Epithelial cell of prostate (primary cell): ENCODE results near the gene TMEM184B.
A peak's percentile ranks its signal among the peaks of the same experiment; 100 is the strongest.

Experiments used
- DNase-seq: peaks from one replicate; pipeline ENCODE4 v3.0.0-alpha.2; 2011; ENCODE audit warnings: low read depth, low spot score
- H3K27ac ChIP-seq: fragments of 450-650 bp; 2 replicates; pipeline ENCODE4 v1.5.1; 2017; ENCODE audit warnings: mild to moderate bottlenecking

The TMEM184B gene

GRCh38 chr22:38286915-38287669 is 14.3 kb upstream of the TMEM184B start:
- no peak overlapping the region for H3K27ac ChIP-seq
- DNase-seq: no peak

- DNase-seq: no peak
- H3K27ac ChIP-seq: no peak overlapping the region
Observed at GRCh38 chr22:38285018-38285417, 12.2 kb upstream of the TMEM184B start.

- H3K27ac ChIP-seq: peak overlapping the region; percentile 65
- DNase-seq: no peak
Observed at GRCh38 chr22:38284042-38284402, 11.2 kb upstream of the TMEM184B start.

- DNase-seq: no peak
- H3K27ac ChIP-seq: peak overlapping the region; percentile 65
Observed at GRCh38 chr22:38282397-38282796, 9.6 kb upstream of the TMEM184B start.

- no peak overlapping the region for H3K27ac ChIP-seq
- DNase-seq: no peak
Observed at GRCh38 chr22:38276166-38276565, 3.4 kb upstream of the TMEM184B start.

- peak overlapping the region; percentile 68 for H3K27ac ChIP-seq
- DNase-seq: no peak
Observed at GRCh38 chr22:38273135-38273826, 471 bp upstream of the TMEM184B start.

- H3K27ac ChIP-seq: peak overlapping the region; percentile 68
- no peak for DNase-seq
Observed at GRCh38 chr22:38271927-38272372, 860 bp downstream of the TMEM184B start.

GRCh38 chr22:38271101-38271500 is 1.7 kb downstream of the TMEM184B start:
- H3K27ac ChIP-seq: no peak overlapping the region
- DNase-seq: no peak

- H3K27ac ChIP-seq: no peak overlapping the region
- DNase-seq: no peak
Observed at GRCh38 chr22:38270091-38270992, 2.5 kb downstream of the TMEM184B start.

GRCh38 chr22:38269466-38269865 is 3.3 kb downstream of the TMEM184B start:
- no peak for DNase-seq
- no peak overlapping the region for H3K27ac ChIP-seq

- no peak overlapping the region for H3K27ac ChIP-seq
- no peak for DNase-seq
Observed at GRCh38 chr22:38267086-38267485, 5.7 kb downstream of the TMEM184B start.

- no peak overlapping the region for H3K27ac ChIP-seq
Observed at GRCh38 chr22:38266120-38266519, 6.7 kb downstream of the TMEM184B start.

GRCh38 chr22:38264322-38264843 is 8.4 kb downstream of the TMEM184B start:
- H3K27ac ChIP-seq: no peak overlapping the region
- no peak for DNase-seq

More at GRCh38 chr22:38266120-38266519, 6.7 kb downstream of the TMEM184B start:
- DNase-seq: no peak

GRCh38 chr22:38262051-38262795 is 10.6 kb downstream of the TMEM184B start:
- H3K27ac ChIP-seq: no peak overlapping the region
- no peak for DNase-seq

- no peak for DNase-seq
Observed at GRCh38 chr22:38260761-38261681, 11.8 kb downstream of the TMEM184B start.

GRCh38 chr22:38259370-38259769 is 13.4 kb downstream of the TMEM184B start:
- no peak for DNase-seq
- H3K27ac ChIP-seq: no peak overlapping the region

More at GRCh38 chr22:38260761-38261681, 11.8 kb downstream of the TMEM184B start:
- H3K27ac ChIP-seq: no peak overlapping the region

- DNase-seq: no peak
- H3K27ac ChIP-seq: no peak overlapping the region
Observed at GRCh38 chr22:38258895-38259294, 13.9 kb downstream of the TMEM184B start.

GRCh38 chr22:38257650-38258250 is 15.1 kb downstream of the TMEM184B start:
- H3K27ac ChIP-seq: peak overlapping the region; percentile 2
- no peak for DNase-seq
